ENCODE measurements around the gene ZNF580. TPM values are rescaled to one million over a fixed set of nuclear protein-coding genes. Genes with fewer than 3 reads are reported as not detected.

ZNF580 gene
- total RNA-seq, 1 donor from 2014 or later = 50.9 TPM

GRCh38 chr19:55646889-55647731 is 6.3 kb downstream of the ZNF580 start:
- DNase-seq (ENCODE audit: low spot score in 2 of 2, unreplicated experiment in 2 of 2) = no peak
- Mint-ChIP-seq H3K9me3 (no peaks in the 10 kb centered on the region), H3K27ac (peak overlapping the region; percentile 95), H3K27me3 (ENCODE audit: low read depth) (no peaks in the 10 kb centered on the region), H3K4me1 (peaks cover 46% of the 10 kb centered on the region), H3K4me3 (peak overlapping the region; percentile 88), H3K36me3 (peaks cover 6% of the 10 kb centered on the region)
- TF ChIP-seq, protein P1, sequence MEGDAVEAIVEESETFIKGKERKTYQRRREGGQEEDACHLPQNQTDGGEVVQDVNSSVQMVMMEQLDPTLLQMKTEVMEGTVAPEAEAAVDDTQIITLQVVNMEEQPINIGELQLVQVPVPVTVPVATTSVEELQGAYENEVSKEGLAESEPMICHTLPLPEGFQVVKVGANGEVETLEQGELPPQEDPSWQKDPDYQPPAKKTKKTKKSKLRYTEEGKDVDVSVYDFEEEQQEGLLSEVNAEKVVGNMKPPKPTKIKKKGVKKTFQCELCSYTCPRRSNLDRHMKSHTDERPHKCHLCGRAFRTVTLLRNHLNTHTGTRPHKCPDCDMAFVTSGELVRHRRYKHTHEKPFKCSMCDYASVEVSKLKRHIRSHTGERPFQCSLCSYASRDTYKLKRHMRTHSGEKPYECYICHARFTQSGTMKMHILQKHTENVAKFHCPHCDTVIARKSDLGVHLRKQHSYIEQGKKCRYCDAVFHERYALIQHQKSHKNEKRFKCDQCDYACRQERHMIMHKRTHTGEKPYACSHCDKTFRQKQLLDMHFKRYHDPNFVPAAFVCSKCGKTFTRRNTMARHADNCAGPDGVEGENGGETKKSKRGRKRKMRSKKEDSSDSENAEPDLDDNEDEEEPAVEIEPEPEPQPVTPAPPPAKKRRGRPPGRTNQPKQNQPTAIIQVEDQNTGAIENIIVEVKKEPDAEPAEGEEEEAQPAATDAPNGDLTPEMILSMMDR (IDR thresholded peaks at IDR 0.05; ENCODE audit: unreplicated experiment) = no peak

- H3K27ac Mint-ChIP-seq = peak within 1 kb of the TSS; percentile 95
- H3K27me3 Mint-ChIP-seq (ENCODE audit: low read depth) = no peaks in the 10 kb centered on the region
- no peaks in the 10 kb centered on the region for H3K9me3 Mint-ChIP-seq
- peak within 1 kb of the TSS; percentile 88 for H3K4me3 Mint-ChIP-seq
- peaks cover 9% of the 10 kb centered on the region for H3K36me3 Mint-ChIP-seq
- TF ChIP-seq, protein P1 (IDR thresholded peaks at IDR 0.05; ENCODE audit: unreplicated experiment) = no peak
- H3K4me1 Mint-ChIP-seq = peaks cover 43% of the 10 kb centered on the region
- peak; percentile 56 to 82 for DNase-seq (ENCODE audit: low spot score in 2 of 2, unreplicated experiment in 2 of 2)
Measured at GRCh38 chr19:55647732-55648584, 7.2 kb downstream of the ZNF580 start, which contains the start of gene CCDC106. CCDC106 (plus strand) TSS chr19:55648212; CDS start chr19:55649047, 835 bp downstream.

GRCh38 chr19:55648585-55649267 is 7.9 kb downstream of the ZNF580 start:
- peaks cover 9% of the 10 kb centered on the region for H3K36me3 Mint-ChIP-seq
- peaks cover 38% of the 10 kb centered on the region for H3K4me1 Mint-ChIP-seq
- H3K4me3 Mint-ChIP-seq = peak overlapping the region; percentile 78
- no peaks in the 10 kb centered on the region for H3K9me3 Mint-ChIP-seq
- no peaks in the 10 kb centered on the region for H3K27me3 Mint-ChIP-seq (ENCODE audit: low read depth)
- no peak for DNase-seq (ENCODE audit: low spot score in 2 of 2, unreplicated experiment in 2 of 2)
- TF ChIP-seq, protein P1 (IDR thresholded peaks at IDR 0.05; ENCODE audit: unreplicated experiment) = no peak
- H3K27ac Mint-ChIP-seq = peak overlapping the region; percentile 61

DNA sequence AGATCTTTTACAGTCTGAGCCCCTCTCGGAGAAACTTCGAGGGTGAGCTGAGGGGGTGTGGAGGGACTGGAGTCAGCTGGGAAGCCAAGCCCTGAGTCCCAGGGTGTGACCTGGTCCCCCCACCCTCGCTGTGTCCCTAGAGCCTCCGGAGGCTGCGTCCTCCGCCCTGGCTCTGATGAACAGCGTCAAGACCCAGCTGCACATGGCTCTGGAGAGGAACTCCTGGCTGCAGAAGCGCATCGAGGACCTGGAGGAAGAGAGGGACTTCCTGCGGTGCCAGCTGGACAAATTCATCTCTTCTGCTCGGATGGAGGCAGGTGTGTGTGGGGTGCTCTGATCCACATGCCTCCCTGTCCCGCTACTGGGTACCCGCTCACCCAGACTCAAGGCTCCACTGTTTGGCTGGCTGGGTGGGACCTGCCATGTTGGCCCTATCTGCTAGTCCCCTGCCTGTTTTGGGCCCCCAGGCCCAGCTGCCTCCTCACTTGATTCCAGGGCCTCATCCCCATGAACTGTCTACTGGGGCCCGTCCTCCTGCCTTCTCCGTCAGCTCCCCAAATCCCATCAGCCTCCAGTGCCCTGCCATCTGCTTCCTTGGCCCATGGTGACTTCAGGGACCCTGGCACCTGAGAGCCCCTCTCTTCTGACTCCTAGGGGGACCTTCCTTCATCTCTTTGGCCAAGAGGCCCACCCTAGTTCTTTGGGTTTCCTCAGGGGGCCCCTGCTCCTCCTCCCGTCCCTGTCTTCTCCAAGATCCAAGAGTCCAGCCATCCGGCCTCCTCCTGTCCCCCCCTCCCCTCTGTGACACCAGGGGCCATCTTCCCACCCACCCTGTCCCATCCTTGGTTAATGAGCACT is 8.7 kb downstream of the ZNF580 start:
- Mint-ChIP-seq H3K4me1 (peaks cover 32% of the 10 kb centered on the region), H3K36me3 (peaks cover 9% of the 10 kb centered on the region), H3K9me3 (no peaks in the 10 kb centered on the region), H3K27ac (peak overlapping the region; percentile 43), H3K27me3 (ENCODE audit: low read depth) (no peaks in the 10 kb centered on the region), H3K4me3 (peak overlapping the region; percentile 78)
- DNase-seq (ENCODE audit: low spot score in 2 of 2, unreplicated experiment in 2 of 2) = no peak
- TF ChIP-seq, protein P1 (IDR thresholded peaks at IDR 0.05; ENCODE audit: unreplicated experiment) = no peak
